Endothelial cell of umbilical vein (primary cell): Measurements from ENCODE around the gene FUZ. TPM values are rescaled to one million over a fixed set of nuclear protein-coding genes. Genes with fewer than 3 reads are reported as not detected.

Source experiments
- BruUV-seq: library from RNA; stranded (reverse); fragments of 400-500 nt; replicated peaks from 2 replicates; lab custom pipeline; 2021; lab: Mats Ljungman, UMichigan
- CTCF ChIA-PET: fragments of 300-600, 350-600 bp; sonication (Branson Sonifier 250); formaldehyde crosslinking; loops from one replicate; lab custom pipeline; 2021; ENCODE audit warnings: antibody characterized with exemption, inconsistent platforms; lab: Charles Lee
- POLR2A ChIA-PET: fragments of 300-600, 350-600 bp; sonication (Branson Sonifier 250); formaldehyde crosslinking; loops from one replicate; lab custom pipeline; 2021; ENCODE audit warnings: antibody characterized with exemption, inconsistent platforms; lab: Charles Lee
- DNase-seq: peaks from one replicate; pipeline ENCODE4 v3.0.0-alpha.2; 2011; ENCODE audit warnings: low read depth, low spot score
- FAIRE-seq: peaks from 2 replicates; lab custom pipeline; 2011; peaks lifted over from hg19 to GRCh38; lab: Jason Lieb, UNC
- H2AFZ ChIP-seq: 2 replicates; pipeline ENCODE4 v1.6.0; 2012; ENCODE audit warnings: low read depth, low read length, control low read depth, inconsistent platforms
- H3K27ac ChIP-seq: 2 replicates; pipeline ENCODE4 v1.5.1; 2011; ENCODE audit warnings: low read depth, mild to moderate bottlenecking, control low read depth, low read length, moderate library complexity; ENCODE audit not compliant: insufficient read depth
- H3K27me3 ChIP-seq, 2 experiments: 2 replicates each; pipeline versions ENCODE4 v1.6.0 to v1.6.1; 2011; ENCODE audit warnings: low read length in 2 of 2, mixed read lengths in 1 of 2; ENCODE audit not compliant: control insufficient read depth in 2 of 2, insufficient read depth in 2 of 2
- H3K36me3 ChIP-seq, 2 experiments: 2 replicates in 1 of 2; 3 replicates in 1 of 2; pipeline ENCODE4 v1.5.1; 2011; ENCODE audit warnings: low read length in 2 of 2, mild to moderate bottlenecking in 1 of 2, moderate library complexity in 1 of 2; ENCODE audit not compliant: control insufficient read depth in 2 of 2, insufficient read depth in 2 of 2; ENCODE audit errors: extremely low read depth in 1 of 2
- H3K4me1 ChIP-seq: 3 replicates; pipeline ENCODE4 v1.5.1; 2011; ENCODE audit warnings: mild to moderate bottlenecking, low read length; ENCODE audit not compliant: control insufficient read depth, insufficient read depth; ENCODE audit errors: extremely low read depth
- H3K4me2 ChIP-seq: 2 replicates; pipeline ENCODE4 v1.6.1; 2011; ENCODE audit warnings: low read length, control low read depth, mixed read lengths; ENCODE audit not compliant: insufficient read depth
- H3K4me3 ChIP-seq, 3 experiments: fragments of 200-600 bp in 1 of 3; sonication (generic), shearing (Covaris generic) in 1 of 3; replicated peaks in 1 of 3; 2 replicates each; pipeline ENCODE4 v1.5.1; 2011 to 2016; ENCODE audit warnings: control low read depth in 3 of 3, low read length in 3 of 3, mild to moderate bottlenecking in 2 of 3, inconsistent platforms in 1 of 3, low read depth in 1 of 3, moderate library complexity in 1 of 3; ENCODE audit not compliant: insufficient read depth in 1 of 3
- H3K79me2 ChIP-seq: 2 replicates; pipeline ENCODE4 v1.6.0; 2012; ENCODE audit warnings: low read length, inconsistent platforms; ENCODE audit not compliant: control insufficient read depth, insufficient read depth
- H3K9ac ChIP-seq: replicated peaks from 2 replicates; pipeline ENCODE3; 2011; ENCODE audit warnings: low read length, control low read depth; ENCODE audit not compliant: insufficient read depth; ENCODE audit errors: extremely low read depth
- H3K9me1 ChIP-seq: replicated peaks from 3 replicates; pipeline ENCODE4 v1.6.0; 2011; ENCODE audit warnings: mild to moderate bottlenecking, low read length; ENCODE audit not compliant: control insufficient read depth, insufficient read depth; ENCODE audit errors: extremely low read depth
- H3K9me3 ChIP-seq: replicated peaks from 2 replicates; pipeline ENCODE4 v1.5.1; 2012; ENCODE audit warnings: low read length, inconsistent platforms; ENCODE audit not compliant: control insufficient read depth, insufficient read depth
- H4K20me1 ChIP-seq: replicated peaks from 2 replicates; pipeline ENCODE3; 2011; ENCODE audit warnings: mild to moderate bottlenecking, low read length; ENCODE audit not compliant: control insufficient read depth, insufficient read depth; ENCODE audit errors: extremely low read depth
- EZH2 ChIP-seq: IDR thresholded peaks from 2 replicates; pipeline ENCODE4 v1.6.1; 2012; ENCODE audit warnings: borderline replicate concordance, low read depth, mild to moderate bottlenecking, moderate library complexity, low read length, inconsistent platforms; ENCODE audit not compliant: severe bottlenecking
- FOS ChIP-seq: IDR thresholded peaks from 2 replicates; pipeline ENCODE4 v1.6.1; 2011; ENCODE audit warnings: mild to moderate bottlenecking, low read length, moderate library complexity, borderline replicate concordance; ENCODE audit not compliant: insufficient read depth
- GATA2 ChIP-seq: IDR thresholded peaks from 2 replicates; pipeline ENCODE4 v1.7.0; 2011; ENCODE audit warnings: low read depth, mild to moderate bottlenecking, moderate library complexity, mixed read lengths, low read length; ENCODE audit not compliant: insufficient read length, insufficient read depth
- JUN ChIP-seq: IDR thresholded peaks from 2 replicates; pipeline ENCODE4 v1.6.1; 2011; ENCODE audit warnings: borderline replicate concordance, low read depth; ENCODE audit not compliant: insufficient read length, insufficient read depth
- MYC ChIP-seq: IDR thresholded peaks from one replicate; pipeline ENCODE4 v1.6.1; 2011; ENCODE audit warnings: mild to moderate bottlenecking, low read depth, low read length
- POLR2A ChIP-seq: IDR thresholded peaks from 2 replicates; pipeline ENCODE4 v1.6.1; 2012; ENCODE audit warnings: low read depth, mild to moderate bottlenecking, control low read depth, low read length
- POLR2AphosphoS5 ChIP-seq: IDR thresholded peaks from 2 replicates; pipeline ENCODE4 v1.6.1; 2012; ENCODE audit warnings: low read depth, mild to moderate bottlenecking, control low read depth, low read length, moderate library complexity; ENCODE audit not compliant: insufficient read depth
- dilution Hi-C: fragments of 300-500 bp; cut with MboI; formaldehyde crosslinking; loops from one replicate; pipeline ENCODE4 v1.15.0; 2019; ENCODE audit warnings: low sequenced_read_pairs; ENCODE audit not compliant: extremely low pct_ligation_motif_present
- intact Hi-C: fragments of 100-400 bp; cut with micrococcal nuclease; formaldehyde crosslinking; loops from one replicate; pipeline ENCODE4 v1.10.0; 2022
- polyA plus RNA-seq, 4 experiments: library from polyadenylated mRNA; depleted of rRNA in 3 of 4; stranded (reverse) in 3 of 4; unstranded in 1 of 4; fragments of >200 nt; gene quantifications; 2 replicates each; pipeline versions ENCODE4 v1.2.1 to v1.2.3, GENCODE V29; 2011 to 2012; ENCODE audit warnings: missing spikeins in 1 of 4
- total RNA-seq: library from RNA; stranded (reverse); gene quantifications from 2 replicates; pipeline ENCODE4 v1.2.3, GENCODE V29; 2021
- TF ChIP-seq, protein P1 (sequence below): IDR thresholded peaks from 2 replicates; pipeline ENCODE4 v1.6.1; 2011; ENCODE audit not compliant: insufficient read depth, insufficient read length
- TF ChIP-seq, protein P2 (sequence below), 2 donors: IDR thresholded peaks; 1 replicate in 1 of 2; 2 replicates in 1 of 2; pipeline ENCODE4 v1.5.1; 2011; ENCODE audit warnings: low read length in 2 of 2, mild to moderate bottlenecking in 2 of 2, moderate library complexity in 2 of 2, control low read depth in 1 of 2, inconsistent platforms in 1 of 2, low read depth in 1 of 2; ENCODE audit not compliant: insufficient read depth in 1 of 2; ENCODE audit errors: extremely low read depth in 1 of 2

Gene FUZ
- total and polyA plus RNA-seq, 2 donors (not counting 3 experiments of a cell fraction or from before 2014, with no cell fraction given), result 12.3 to 14.0 TPM

DNA sequence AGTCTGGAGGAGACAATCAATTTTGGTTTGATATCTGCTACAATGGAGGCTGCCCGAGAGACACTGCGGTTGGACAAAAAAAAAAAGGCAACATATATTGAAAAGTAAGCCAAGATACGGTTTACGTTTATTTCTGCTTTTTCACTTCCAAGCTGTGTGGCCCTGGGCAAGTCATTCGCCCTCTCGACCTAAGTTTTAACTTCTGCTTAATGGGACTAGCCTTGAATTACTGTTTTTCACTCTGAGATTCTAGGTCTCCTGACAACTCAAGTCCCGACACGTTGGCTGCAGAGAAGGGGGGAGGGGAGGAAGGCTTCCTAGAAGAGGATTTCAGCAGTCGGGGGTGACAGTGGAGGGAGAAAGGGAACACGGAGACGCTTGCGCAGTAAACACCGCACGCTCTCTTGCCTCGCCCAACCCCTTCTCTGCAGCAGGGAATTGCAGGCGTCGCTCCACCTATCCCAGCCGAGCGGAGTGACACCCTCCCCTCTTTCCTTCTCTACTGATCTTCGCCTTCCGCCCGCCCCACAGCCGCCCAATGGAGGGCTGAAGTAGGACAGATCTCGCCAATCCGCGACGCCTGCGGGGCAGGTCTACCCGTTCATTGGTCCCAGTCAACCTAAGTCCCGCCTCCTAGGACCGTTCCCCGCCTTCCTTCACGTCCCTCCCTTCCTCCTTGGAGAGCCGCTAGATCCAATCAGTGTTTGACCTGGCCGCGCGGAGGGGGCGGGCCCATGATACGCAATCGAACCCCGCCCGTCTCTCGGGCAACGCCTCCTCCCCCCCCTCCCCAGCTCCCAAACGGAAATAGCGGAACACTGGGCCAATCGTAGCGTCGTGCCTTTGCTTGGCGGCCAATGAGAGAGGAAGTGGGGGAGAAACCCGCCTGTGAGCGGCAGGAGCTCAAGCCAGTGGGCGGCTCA lies 46.8 kb downstream of the FUZ start:
- Histone ChIP-seq H3K9me1 (no peaks in the 10 kb centered on the region), H3K79me2 (peaks cover 35% of the 10 kb centered on the region), H3K27ac (peak overlapping the region; percentile 41), H3K9me3 (no peaks in the 10 kb centered on the region), H3K27me3 (no peaks in the 10 kb centered on the region), H3K36me3 (no peaks in the 10 kb centered on the region), H3K4me3 (peak overlapping the region in 2 of 3 experiments; percentile 49 to 97), H4K20me1 (no peaks in the 10 kb centered on the region), H3K4me2 (peak overlapping the region; percentile 56), H2AFZ (peak overlapping the region; percentile 80), H3K4me1 (peaks cover 12% of the 10 kb centered on the region), H3K9ac (peak overlapping the region; percentile 40)
- FAIRE-seq (peak; percentile 100), DNase-seq (peak; percentile 100)
- ChIA-PET POLR2A (interaction anchor here (0.6 to 1.1 kb wide), 3 partner anchors 34 to 126 kb away, joined by 3 to 5 read pairs (median 3); partner anchors contain the start of gene RRAS), CTCF (interaction anchor here (0.9 to 1.0 kb wide), 3 partner anchors 13 to 49 kb away, joined by 3 to 4 read pairs (median 3); no protein-coding TSS in a partner anchor)
- dilution Hi-C loops, result no loop called here
- intact Hi-C loops, result loop anchor here (1.0 to 2.0 kb wide), 9 partner anchors 43 to 126 kb away; partner anchors contain the start of genes AKT1S1, CPT1C, FUZ and PNKP
- TF ChIP-seq GATA2 (no peak), POLR2A (peak; percentile 72), FOS (no peak), POLR2AphosphoS5 (peak; percentile 73), MYC (no peak), EZH2 (no peak), JUN (no peak)
- TF ChIP-seq, protein P1, sequence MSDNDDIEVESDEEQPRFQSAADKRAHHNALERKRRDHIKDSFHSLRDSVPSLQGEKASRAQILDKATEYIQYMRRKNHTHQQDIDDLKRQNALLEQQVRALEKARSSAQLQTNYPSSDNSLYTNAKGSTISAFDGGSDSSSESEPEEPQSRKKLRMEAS, result no peak
- TF ChIP-seq, protein P2, sequence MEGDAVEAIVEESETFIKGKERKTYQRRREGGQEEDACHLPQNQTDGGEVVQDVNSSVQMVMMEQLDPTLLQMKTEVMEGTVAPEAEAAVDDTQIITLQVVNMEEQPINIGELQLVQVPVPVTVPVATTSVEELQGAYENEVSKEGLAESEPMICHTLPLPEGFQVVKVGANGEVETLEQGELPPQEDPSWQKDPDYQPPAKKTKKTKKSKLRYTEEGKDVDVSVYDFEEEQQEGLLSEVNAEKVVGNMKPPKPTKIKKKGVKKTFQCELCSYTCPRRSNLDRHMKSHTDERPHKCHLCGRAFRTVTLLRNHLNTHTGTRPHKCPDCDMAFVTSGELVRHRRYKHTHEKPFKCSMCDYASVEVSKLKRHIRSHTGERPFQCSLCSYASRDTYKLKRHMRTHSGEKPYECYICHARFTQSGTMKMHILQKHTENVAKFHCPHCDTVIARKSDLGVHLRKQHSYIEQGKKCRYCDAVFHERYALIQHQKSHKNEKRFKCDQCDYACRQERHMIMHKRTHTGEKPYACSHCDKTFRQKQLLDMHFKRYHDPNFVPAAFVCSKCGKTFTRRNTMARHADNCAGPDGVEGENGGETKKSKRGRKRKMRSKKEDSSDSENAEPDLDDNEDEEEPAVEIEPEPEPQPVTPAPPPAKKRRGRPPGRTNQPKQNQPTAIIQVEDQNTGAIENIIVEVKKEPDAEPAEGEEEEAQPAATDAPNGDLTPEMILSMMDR (IDR thresholded peaks at IDR 0.05; ENCODE audit: extremely low read depth in 1 of 2, insufficient read depth in 1 of 2, low read depth in 1 of 2, low read length in 2 of 2), result no peak
- TSS peak; percentile 96 for BruUV-seq
